Measurements from ENCODE around the gene CHPF. TPM values are rescaled to one million over a fixed set of nuclear protein-coding genes. Genes with fewer than 3 reads are reported as not detected.
A peak's percentile ranks its signal among the peaks of the same experiment; 100 is the strongest.

Gene CHPF
- total RNA-seq, 4 donors from 2014 or later, result 36.0 to 66.0 (median 54.8) TPM

GRCh38 chr2:219508971-219509779 is 34.4 kb downstream of the CHPF start:
- TF ChIP-seq POLR2A (IDR thresholded peaks at IDR 0.05) (no peak), CTCF (IDR thresholded peaks at IDR 0.05) (no peak), EP300 (IDR thresholded peaks at IDR 0.05) (no peak), POLR2AphosphoS5 (IDR thresholded peaks at IDR 0.05) (no peak)
- Histone ChIP-seq H3K9me3 (no peaks in the 10 kb centered on the region), H3K27me3 (peaks cover 42% of the 10 kb centered on the region), H3K4me1 (peaks cover 0 to 35% (median 16%) of the 10 kb centered on the region in 3 donors), H3K27ac (no peak overlapping the region), H3K36me3 (peaks cover 0 to 34% of the 10 kb centered on the region in 2 donors), H3K4me3 (no peak overlapping the region)
- WGBS, 2 donors (ENCODE audit: low coverage in 1 of 2), result 13 to 19% methylated on average over 2 to 5 of the region's 14 CpGs
- peak; percentile 27 for ATAC-seq

GRCh38 chr2:219508444-219508734 is 35.2 kb downstream of the CHPF start:
- Histone ChIP-seq H3K9me3 (no peaks in the 10 kb centered on the region), H3K27me3 (peaks cover 34% of the 10 kb centered on the region), H3K4me3 (no peak overlapping the region), H3K27ac (no peak overlapping the region), H3K36me3 (peaks cover 0 to 42% of the 10 kb centered on the region in 2 donors), H3K4me1 (peaks cover 0 to 30% (median 16%) of the 10 kb centered on the region in 3 donors)
- WGBS, 2 donors (ENCODE audit: low coverage in 1 of 2), result 60 to 65% methylated on average over 2 to 3 of the region's 4 CpGs
- TF ChIP-seq POLR2A (IDR thresholded peaks at IDR 0.05) (no peak), EP300 (IDR thresholded peaks at IDR 0.05) (no peak), CTCF (IDR thresholded peaks at IDR 0.05) (no peak), POLR2AphosphoS5 (IDR thresholded peaks at IDR 0.05) (no peak)
- ATAC-seq, result no peak

- peaks cover 28% of the 10 kb centered on the region for H3K27me3 ChIP-seq
- H3K4me1 ChIP-seq, result peaks cover 0 to 30% (median 16%) of the 10 kb centered on the region in 3 donors
- no peak for ATAC-seq
- H3K27ac ChIP-seq, result no peak overlapping the region
- no peaks in the 10 kb centered on the region for H3K9me3 ChIP-seq
- H3K4me3 ChIP-seq, result no peak overlapping the region
- 0 to 18% methylated on average over 2 of the region's 8 CpGs for WGBS, 2 donors (ENCODE audit: low coverage in 1 of 2)
- TF ChIP-seq EP300 (IDR thresholded peaks at IDR 0.05) (no peak), CTCF (IDR thresholded peaks at IDR 0.05) (no peak), POLR2AphosphoS5 (IDR thresholded peaks at IDR 0.05) (no peak), POLR2A (IDR thresholded peaks at IDR 0.05) (no peak)
- peaks cover 0 to 48% of the 10 kb centered on the region in 2 donors for H3K36me3 ChIP-seq
Measured at GRCh38 chr2:219507581-219508443, 35.8 kb downstream of the CHPF start.

GRCh38 chr2:219506802-219507526 is 36.6 kb downstream of the CHPF start:
- TF ChIP-seq POLR2AphosphoS5 (IDR thresholded peaks at IDR 0.05) (no peak), CTCF (IDR thresholded peaks at IDR 0.05) (no peak), POLR2A (IDR thresholded peaks at IDR 0.05) (no peak), EP300 (IDR thresholded peaks at IDR 0.05) (no peak)
- ATAC-seq, result no peak
- H3K4me3 ChIP-seq, result no peak overlapping the region
- no peaks in the 10 kb centered on the region for H3K9me3 ChIP-seq
- peaks cover 0 to 30% (median 16%) of the 10 kb centered on the region in 3 donors for H3K4me1 ChIP-seq
- peaks cover 23% of the 10 kb centered on the region for H3K27me3 ChIP-seq
- 69 to 73% methylated on average over 5 to 7 of the region's 17 CpGs for WGBS, 2 donors (ENCODE audit: low coverage in 1 of 2)
- peaks cover 0 to 56% of the 10 kb centered on the region in 2 donors for H3K36me3 ChIP-seq
- no peak overlapping the region for H3K27ac ChIP-seq

All from gastroesophageal sphincter (tissue), 4 donors.